CD8-positive, alpha-beta memory T cell (primary cell): ENCODE data around the gene LRRC27. TPM values are rescaled to one million over a fixed set of nuclear protein-coding genes. Genes with fewer than 3 reads are reported as not detected.
"Not testable (repeated sequence)": the region's sequence is repeated elsewhere in the genome, so short reads cannot be mapped to it uniquely, and the experiment has no call there.

Experiments used
- CTCF ChIA-PET: fragments of 350-600 bp; sonication (Branson Sonifier 250); formaldehyde crosslinking; loops from one replicate; lab custom pipeline; 2021; ENCODE audit warnings: antibody characterized with exemption; lab: Charles Lee
- POLR2A ChIA-PET: fragments of 350-600 bp; sonication (Branson Sonifier 250); formaldehyde crosslinking; loops from one replicate; lab custom pipeline; 2021; ENCODE audit warnings: antibody characterized with exemption; lab: Charles Lee
- DNase-seq, 5 donors: peaks; one replicate each; pipeline versions ENCODE4 v3.0.0 to v3.0.0-alpha.2; 2020 to 2022; ENCODE audit warnings: mixed read lengths in 1 of 5
- H3K27ac ChIP-seq: one replicate; pipeline ENCODE4 v1.7.0; 2013; ENCODE audit warnings: low read depth, mild to moderate bottlenecking, low read length, moderate library complexity
- H3K27me3 ChIP-seq: 2 replicates; pipeline ENCODE4 v1.7.0; 2013; ENCODE audit warnings: low read length, mild to moderate bottlenecking; ENCODE audit not compliant: insufficient read depth, poor library complexity, severe bottlenecking
- H3K36me3 ChIP-seq: 2 replicates; pipeline ENCODE4 v1.7.0; 2013; ENCODE audit warnings: mild to moderate bottlenecking, low read length, moderate library complexity; ENCODE audit not compliant: insufficient read depth
- H3K4me1 ChIP-seq: 2 replicates; pipeline ENCODE4 v1.7.0; 2013; ENCODE audit warnings: mild to moderate bottlenecking, low read length, moderate library complexity; ENCODE audit not compliant: insufficient read depth
- H3K4me3 ChIP-seq: 2 replicates; pipeline ENCODE4 v1.7.0; 2013; ENCODE audit warnings: mild to moderate bottlenecking, low read length
- H3K9me3 ChIP-seq: 2 replicates; pipeline ENCODE4 v1.7.0; 2013; ENCODE audit warnings: mild to moderate bottlenecking, low read length
- H3K27ac Mint-ChIP-seq, 8 donors: one replicate each; pipeline ENCODE4 v1.8.0; 2020 to 2021; ENCODE audit warnings: mixed read lengths in 8 of 8, mild to moderate bottlenecking in 6 of 8, inconsistent platforms in 3 of 8, moderate library complexity in 3 of 8
- H3K27me3 Mint-ChIP-seq, 2 donors: one replicate each; pipeline ENCODE4 v1.8.0; 2020 to 2021; ENCODE audit warnings: mixed read lengths in 2 of 2, mild to moderate bottlenecking in 1 of 2, moderate library complexity in 1 of 2
- H3K36me3 Mint-ChIP-seq, 3 donors: one replicate each; pipeline ENCODE4 v1.8.0; 2020 to 2021; ENCODE audit warnings: mixed read lengths in 3 of 3, inconsistent platforms in 1 of 3, mild to moderate bottlenecking in 1 of 3
- H3K4me1 Mint-ChIP-seq, 3 donors: one replicate each; pipeline ENCODE4 v1.8.0; 2020 to 2021; ENCODE audit warnings: mixed read lengths in 3 of 3, inconsistent platforms in 1 of 3, mild to moderate bottlenecking in 1 of 3
- H3K4me3 Mint-ChIP-seq, 7 donors: one replicate each; pipeline ENCODE4 v1.8.0; 2020 to 2021; ENCODE audit warnings: mixed read lengths in 7 of 7, mild to moderate bottlenecking in 6 of 7, moderate library complexity in 4 of 7, inconsistent platforms in 2 of 7
- H3K9me3 Mint-ChIP-seq, 5 donors: one replicate each; pipeline ENCODE4 v1.8.0; 2020 to 2022; ENCODE audit warnings: mixed read lengths in 5 of 5, mild to moderate bottlenecking in 3 of 5, moderate library complexity in 2 of 5, inconsistent platforms in 1 of 5
- polyA plus RNA-seq: library from polyadenylated mRNA; unstranded; fragments of 300-500 nt; fragmentation: Illumina TruSeq; gene quantifications from one replicate; pipeline ENCODE4 v1.2.3, GENCODE V29; 2021
- total RNA-seq, 2 experiments: library from RNA; stranded (reverse); gene quantifications; one replicate each; pipeline ENCODE4 v1.2.3, GENCODE V29; 2021

The LRRC27 gene
- total and polyA plus RNA-seq, 3 experiments from 2014 or later = 1.8 to 5.7 (median 3.1) TPM

DNA sequence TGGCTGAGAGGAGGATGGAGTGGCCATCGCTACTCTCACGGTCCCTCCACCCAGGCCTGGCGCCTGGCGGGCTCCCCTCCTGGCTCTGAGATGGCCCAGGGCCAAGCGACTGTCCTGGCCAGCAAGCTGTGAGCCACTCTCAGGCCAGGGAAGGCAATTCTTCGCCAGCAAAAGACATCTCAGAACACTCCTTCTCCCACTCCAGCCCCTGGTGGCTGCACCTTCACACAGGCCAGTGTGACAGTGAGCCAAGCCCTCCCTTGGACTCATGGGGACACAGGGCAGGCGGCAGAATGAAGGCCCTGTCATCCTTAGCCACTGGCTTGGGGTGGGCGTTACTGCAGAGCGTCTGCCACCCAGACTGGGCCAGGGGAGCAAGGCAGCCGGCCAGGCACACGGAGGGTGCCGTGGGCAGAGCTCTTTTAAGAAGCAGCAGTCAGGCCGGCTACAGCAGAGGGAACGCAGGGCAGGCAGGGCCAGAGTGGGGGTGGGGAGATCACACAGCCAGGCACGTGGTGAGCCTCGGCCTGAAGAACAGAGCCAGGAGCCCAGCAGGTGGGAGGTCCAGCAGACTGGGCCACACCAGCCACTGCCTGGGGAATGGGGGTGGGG, 38.7 kb upstream of the LRRC27 start:
- peaks cover 0 to 3% (median 0%) of the 10 kb centered on the region in 5 donors for H3K9me3 Mint-ChIP-seq
- no peak overlapping the region for H3K27ac ChIP-seq
- ChIA-PET CTCF (no interaction called here), POLR2A (no interaction called here)
- H3K4me3 ChIP-seq = no peak overlapping the region
- no peaks in the 10 kb centered on the region for H3K36me3 ChIP-seq
- no peaks in the 10 kb centered on the region for H3K4me1 ChIP-seq
- H3K27me3 Mint-ChIP-seq = peaks cover 1 to 10% of the 10 kb centered on the region in 2 donors
- no peaks in the 10 kb centered on the region for H3K27me3 ChIP-seq
- no peaks in the 10 kb centered on the region for H3K9me3 ChIP-seq
- no peak overlapping the region for H3K27ac Mint-ChIP-seq
- no peak for DNase-seq
- peaks cover 0 to 4% (median 0%) of the 10 kb centered on the region in 3 donors for H3K4me1 Mint-ChIP-seq
- H3K4me3 Mint-ChIP-seq = no peak overlapping the region
- H3K36me3 Mint-ChIP-seq = no peaks in the 10 kb centered on the region

DNA sequence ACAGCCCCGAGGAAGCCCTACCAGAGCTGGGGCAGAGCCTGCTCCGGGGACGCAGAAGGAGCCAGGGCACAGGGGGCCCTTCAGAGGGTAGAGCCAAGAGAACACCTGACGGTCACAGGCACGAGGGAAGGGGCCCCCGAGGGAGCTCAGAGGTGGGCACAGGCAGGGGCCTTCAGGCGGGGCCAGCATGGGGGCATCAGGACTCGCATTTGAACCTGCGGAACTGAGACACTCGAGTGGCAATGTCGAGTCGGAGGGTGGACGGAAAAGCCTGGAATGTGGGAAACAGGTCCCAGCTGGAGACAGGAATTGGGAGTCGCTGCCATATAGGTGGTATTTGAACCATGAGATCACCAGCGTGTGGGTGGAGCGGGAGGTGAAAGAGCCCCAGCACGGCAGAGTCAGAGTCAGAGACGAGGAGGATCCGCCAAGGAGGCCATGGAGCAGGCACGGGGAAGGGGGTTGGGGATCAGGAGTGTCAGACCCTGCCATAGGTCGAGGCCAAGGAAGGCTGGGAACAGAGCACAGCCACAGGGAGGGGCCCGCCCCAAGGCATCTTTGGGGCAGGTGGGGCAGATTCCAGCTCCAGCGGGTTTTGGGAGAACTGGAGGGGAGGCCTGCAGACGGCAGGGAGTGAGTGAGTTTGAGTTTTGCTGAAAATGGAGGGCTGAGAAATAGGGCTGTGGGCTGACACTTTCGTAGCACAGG, 38.0 kb upstream of the LRRC27 start:
- peaks cover 0 to 4% (median 0%) of the 10 kb centered on the region in 3 donors for H3K4me1 Mint-ChIP-seq
- ChIA-PET POLR2A (no interaction called here), CTCF (no interaction called here)
- H3K4me3 Mint-ChIP-seq = no peak overlapping the region
- no peak for DNase-seq
- H3K27ac Mint-ChIP-seq = no peak overlapping the region
- H3K36me3 Mint-ChIP-seq = no peaks in the 10 kb centered on the region
- Histone ChIP-seq H3K27ac (no peak overlapping the region), H3K27me3 (no peaks in the 10 kb centered on the region), H3K4me3 (no peak overlapping the region), H3K4me1 (no peaks in the 10 kb centered on the region), H3K36me3 (no peaks in the 10 kb centered on the region), H3K9me3 (no peaks in the 10 kb centered on the region)
- H3K9me3 Mint-ChIP-seq = peaks cover 0 to 3% (median 0%) of the 10 kb centered on the region in 5 donors
- peaks cover 5 to 10% of the 10 kb centered on the region in 2 donors for H3K27me3 Mint-ChIP-seq

DNA sequence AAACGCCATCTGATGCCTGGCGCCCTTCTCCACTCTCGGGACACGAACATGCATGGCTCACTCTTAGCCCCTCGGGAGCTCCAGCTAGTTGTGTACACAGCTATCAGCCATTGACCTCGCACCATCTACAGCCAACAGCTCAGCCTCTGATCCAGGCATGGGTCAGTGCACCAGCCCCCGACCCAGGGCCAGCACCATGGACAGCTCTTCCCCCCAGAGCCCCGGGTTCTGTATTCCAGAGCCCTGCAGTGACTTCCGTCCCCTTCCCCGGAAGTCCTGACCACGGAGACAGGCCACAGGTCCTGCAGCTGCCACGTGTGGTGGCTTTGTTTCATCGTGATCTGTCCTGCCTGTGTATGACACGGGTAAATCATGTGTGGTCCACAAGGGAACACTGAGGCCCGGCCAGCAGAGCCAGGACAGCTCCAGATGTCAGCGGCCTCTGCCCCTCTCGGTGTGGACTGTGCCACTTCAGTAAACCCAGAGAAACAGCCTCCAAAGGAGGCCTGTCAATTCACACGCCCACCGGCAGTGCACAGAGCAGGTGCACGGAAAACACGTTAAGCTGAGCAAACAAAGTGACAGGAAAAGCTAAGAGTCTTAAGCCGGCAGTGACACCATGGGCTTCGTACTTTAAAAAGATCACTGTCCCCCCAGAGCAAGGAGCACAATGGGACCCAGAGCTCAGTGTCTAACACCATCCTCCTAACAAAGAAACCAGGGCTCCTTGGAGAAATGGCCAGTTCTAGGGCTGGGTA, 37.3 kb upstream of the LRRC27 start:
- no peak overlapping the region for H3K4me3 Mint-ChIP-seq
- peaks cover 0 to 4% (median 0%) of the 10 kb centered on the region in 3 donors for H3K4me1 Mint-ChIP-seq
- POLR2A ChIA-PET = no interaction called here
- no peak overlapping the region for H3K27ac ChIP-seq
- no peaks in the 10 kb centered on the region for H3K27me3 ChIP-seq
- H3K4me3 ChIP-seq = no peak overlapping the region
- H3K27me3 Mint-ChIP-seq = peaks cover 5 to 10% of the 10 kb centered on the region in 2 donors
- CTCF ChIA-PET = no interaction called here
- DNase-seq = no peak
- H3K9me3 ChIP-seq = no peaks in the 10 kb centered on the region
- H3K4me1 ChIP-seq = no peaks in the 10 kb centered on the region
- H3K36me3 Mint-ChIP-seq = no peaks in the 10 kb centered on the region
- H3K36me3 ChIP-seq = no peaks in the 10 kb centered on the region
- H3K9me3 Mint-ChIP-seq = peaks cover 0 to 3% (median 0%) of the 10 kb centered on the region in 5 donors
- no peak overlapping the region for H3K27ac Mint-ChIP-seq

DNA sequence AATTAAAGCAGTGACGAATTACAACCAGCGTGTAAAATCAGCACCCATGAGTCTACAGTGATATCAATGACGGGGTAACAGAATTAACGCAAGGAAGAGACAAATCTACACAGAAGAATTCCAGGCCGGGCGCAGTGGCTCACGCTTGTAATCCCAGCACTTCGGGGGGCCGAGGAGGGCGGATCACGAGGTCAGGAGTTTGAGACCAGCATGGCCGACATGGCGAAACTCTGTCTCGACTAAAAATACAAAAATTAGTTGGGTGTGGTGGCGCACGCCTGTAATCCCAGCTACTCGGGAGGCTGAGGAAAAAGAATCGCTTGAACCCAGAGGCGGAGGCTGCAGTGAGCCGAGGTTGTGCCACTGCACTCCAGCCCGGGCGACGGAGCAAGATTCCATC, 36.5 kb upstream of the LRRC27 start:
- H3K27ac Mint-ChIP-seq, H3K27me3 ChIP-seq, H3K36me3 Mint-ChIP-seq, POLR2A ChIA-PET, H3K4me1 Mint-ChIP-seq, H3K9me3 Mint-ChIP-seq, H3K4me1 ChIP-seq, H3K27me3 Mint-ChIP-seq, H3K4me3 ChIP-seq, H3K9me3 ChIP-seq, CTCF ChIA-PET, DNase-seq, H3K36me3 ChIP-seq, H3K27ac ChIP-seq, H3K4me3 Mint-ChIP-seq: not testable (repeated sequence)

DNA sequence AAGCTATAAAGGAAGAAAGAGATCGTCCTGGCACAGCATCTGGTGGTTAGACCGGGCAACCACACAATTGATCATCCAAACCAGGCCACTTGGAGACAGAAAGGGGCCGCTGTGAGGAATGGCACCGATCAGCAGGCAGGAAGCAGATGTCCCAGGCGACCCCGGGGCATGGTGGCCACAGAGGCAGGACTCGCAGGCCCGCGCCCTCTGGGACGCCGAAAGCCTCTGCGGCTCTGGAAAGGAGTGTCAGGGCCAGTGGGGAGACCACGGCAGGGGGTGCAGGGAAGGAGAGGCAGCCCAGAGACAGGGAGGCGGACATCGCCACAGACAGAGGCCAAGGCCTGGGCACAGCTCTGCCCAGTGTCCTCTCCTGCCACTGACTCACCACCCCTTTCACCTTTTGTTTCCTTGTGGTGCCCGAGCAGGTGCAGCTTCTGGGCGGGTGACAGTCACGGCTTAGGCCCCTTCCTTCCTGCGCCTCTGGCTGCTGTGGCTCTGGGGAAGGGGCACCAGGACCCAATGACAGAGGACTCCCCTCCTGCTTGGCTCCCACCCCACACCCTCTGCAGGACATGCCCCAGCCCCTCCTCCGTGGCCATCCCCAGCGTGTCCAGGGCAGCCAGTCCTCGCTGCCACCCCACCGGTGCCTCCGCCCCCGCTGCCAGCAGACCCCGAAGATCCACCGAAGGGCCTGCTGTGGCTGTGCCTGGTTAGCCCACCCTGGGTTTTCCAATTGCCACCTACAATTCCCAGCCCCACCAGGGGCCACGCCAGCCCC, 35.1 kb upstream of the LRRC27 start:
- CTCF ChIA-PET = interaction anchor here (1.3 kb wide), 1 partner anchor 56 kb away, joined by 3 read pairs; no protein-coding TSS in a partner anchor

DNA sequence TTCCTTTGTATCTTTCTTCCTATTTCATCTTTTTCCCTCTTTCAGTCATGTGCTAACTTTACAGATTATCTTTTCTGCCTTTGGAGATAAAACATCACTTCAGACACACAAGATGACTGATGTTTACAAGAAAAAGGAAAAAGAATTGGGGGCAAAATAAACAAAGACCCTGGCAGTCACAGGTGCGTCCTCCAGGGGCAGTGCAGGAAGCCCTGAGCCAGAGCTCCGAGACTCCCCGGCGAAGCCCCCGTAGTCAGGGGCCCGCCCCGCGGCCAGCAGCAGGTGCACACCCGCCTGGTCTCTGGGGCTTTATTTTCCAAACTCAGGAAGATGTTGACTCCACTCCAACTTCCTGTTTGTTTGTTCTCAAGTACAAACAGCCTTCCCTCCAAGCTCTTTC, 34.5 kb upstream of the LRRC27 start:
- CTCF ChIA-PET = no interaction called here
- no peaks in the 10 kb centered on the region for H3K9me3 ChIP-seq
- no peak overlapping the region for H3K4me3 ChIP-seq
- H3K4me3 Mint-ChIP-seq = no peak overlapping the region
- H3K27ac Mint-ChIP-seq = no peak overlapping the region
- peaks cover 0 to 3% (median 0%) of the 10 kb centered on the region in 5 donors for H3K9me3 Mint-ChIP-seq
- peaks cover 0 to 4% (median 0%) of the 10 kb centered on the region in 3 donors for H3K4me1 Mint-ChIP-seq
- no peaks in the 10 kb centered on the region for H3K4me1 ChIP-seq
- no peaks in the 10 kb centered on the region for H3K36me3 ChIP-seq
- POLR2A ChIA-PET = no interaction called here
- H3K27me3 Mint-ChIP-seq = peaks cover 5 to 10% of the 10 kb centered on the region in 2 donors
- no peaks in the 10 kb centered on the region for H3K27me3 ChIP-seq
- DNase-seq = no peak
- H3K36me3 Mint-ChIP-seq = no peaks in the 10 kb centered on the region
- no peak overlapping the region for H3K27ac ChIP-seq

More for the DNA sequence above, 35.1 kb upstream of the LRRC27 start:
- H3K27me3 ChIP-seq = no peaks in the 10 kb centered on the region
- Mint-ChIP-seq H3K27me3 (peaks cover 5 to 10% of the 10 kb centered on the region in 2 donors), H3K4me1 (peaks cover 0 to 4% (median 0%) of the 10 kb centered on the region in 3 donors), H3K36me3 (no peaks in the 10 kb centered on the region), H3K4me3 (no peak overlapping the region), H3K9me3 (peaks cover 0 to 3% (median 0%) of the 10 kb centered on the region in 5 donors), H3K27ac (no peak overlapping the region)
- no peaks in the 10 kb centered on the region for H3K4me1 ChIP-seq
- no peaks in the 10 kb centered on the region for H3K9me3 ChIP-seq
- H3K4me3 ChIP-seq = no peak overlapping the region
- H3K27ac ChIP-seq = no peak overlapping the region
- POLR2A ChIA-PET = no interaction called here
- H3K36me3 ChIP-seq = no peaks in the 10 kb centered on the region
- DNase-seq = no peak

DNA sequence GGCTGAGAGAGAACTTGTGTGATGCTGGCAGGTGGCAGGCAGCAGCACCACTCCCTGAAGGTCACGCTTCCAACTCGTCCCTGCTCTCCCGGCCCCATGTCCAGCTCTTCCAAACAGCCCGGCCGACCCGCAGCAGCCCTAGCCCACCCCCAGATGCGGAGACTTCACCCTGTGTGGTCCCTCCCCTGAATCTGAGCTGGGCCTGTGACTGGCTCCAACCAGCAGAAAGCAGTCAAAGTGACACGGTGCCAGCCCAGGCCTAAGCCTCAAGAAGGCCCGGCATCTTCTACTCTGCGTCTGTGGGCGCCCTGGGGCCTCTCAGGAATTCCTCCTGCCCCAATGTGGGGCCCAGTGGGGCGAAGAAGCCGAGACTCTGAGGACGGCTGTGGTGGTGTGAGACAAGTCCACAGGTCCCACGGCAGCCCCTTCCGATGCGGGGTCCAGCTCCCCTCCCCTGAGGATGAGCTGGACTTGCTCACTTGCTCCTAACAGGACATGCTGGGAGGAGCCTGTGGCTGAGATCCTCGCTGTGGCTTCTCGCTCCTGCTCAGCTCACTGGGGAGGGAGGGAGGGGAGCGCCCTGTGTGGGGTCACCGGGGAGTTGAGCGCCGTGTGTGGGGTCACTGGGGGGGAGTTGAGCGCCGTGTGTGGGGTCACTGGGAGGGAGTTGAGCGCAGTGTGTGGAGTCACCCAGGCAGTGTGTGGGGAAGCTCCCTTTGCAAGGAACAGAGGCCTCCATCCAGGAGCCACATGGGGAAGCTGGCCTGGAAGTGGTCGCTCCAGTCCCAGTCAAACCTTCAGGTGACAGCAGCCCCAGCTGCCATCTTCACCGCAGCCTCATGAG, 33.7 kb upstream of the LRRC27 start:
- no peaks in the 10 kb centered on the region for H3K36me3 ChIP-seq
- no peaks in the 10 kb centered on the region for H3K36me3 Mint-ChIP-seq
- ChIA-PET CTCF (interaction anchor here (0.7 kb wide), 1 partner anchor 17 kb away, joined by 4 read pairs; no protein-coding TSS in a partner anchor), POLR2A (no interaction called here)
- H3K27ac Mint-ChIP-seq = no peak overlapping the region
- no peak overlapping the region for H3K27ac ChIP-seq
- peaks cover 5 to 10% of the 10 kb centered on the region in 2 donors for H3K27me3 Mint-ChIP-seq
- peaks cover 0 to 3% (median 0%) of the 10 kb centered on the region in 5 donors for H3K9me3 Mint-ChIP-seq
- no peaks in the 10 kb centered on the region for H3K27me3 ChIP-seq
- no peak for DNase-seq
- no peaks in the 10 kb centered on the region for H3K4me1 ChIP-seq
- H3K4me3 Mint-ChIP-seq = no peak overlapping the region
- H3K4me3 ChIP-seq = no peak overlapping the region
- H3K4me1 Mint-ChIP-seq = peaks cover 0 to 4% (median 0%) of the 10 kb centered on the region in 3 donors
- no peaks in the 10 kb centered on the region for H3K9me3 ChIP-seq
